ENCODE data around the gene COX4I1. TPM values are rescaled to one million over a fixed set of nuclear protein-coding genes. Genes with fewer than 3 reads are reported as not detected.

Gene COX4I1
- total RNA-seq, 3 donors from 2014 or later = 355 to 425 (median 400) TPM

- Histone ChIP-seq H3K4me1 (no peaks in the 10 kb centered on the region), H3K9me3 (peaks cover 0 to 6% of the 10 kb centered on the region in 2 donors), H3K36me3 (no peaks in the 10 kb centered on the region), H3K27ac (no peak overlapping the region), H3K4me3 (no peak overlapping the region), H3K27me3 (peaks cover 0 to 58% of the 10 kb centered on the region in 2 donors)
- intact Hi-C loops (cut with DNase I; ENCODE audit: low total_unique reads) = no loop called here
- DNase-seq (ENCODE audit: low spot score in 2 of 2) = no peak
- TF ChIP-seq POLR2A (IDR thresholded peaks at IDR 0.05) = no peak
- TF ChIP-seq POLR2AphosphoS5 (IDR thresholded peaks at IDR 0.05) = no peak
- TF ChIP-seq, protein P1, sequence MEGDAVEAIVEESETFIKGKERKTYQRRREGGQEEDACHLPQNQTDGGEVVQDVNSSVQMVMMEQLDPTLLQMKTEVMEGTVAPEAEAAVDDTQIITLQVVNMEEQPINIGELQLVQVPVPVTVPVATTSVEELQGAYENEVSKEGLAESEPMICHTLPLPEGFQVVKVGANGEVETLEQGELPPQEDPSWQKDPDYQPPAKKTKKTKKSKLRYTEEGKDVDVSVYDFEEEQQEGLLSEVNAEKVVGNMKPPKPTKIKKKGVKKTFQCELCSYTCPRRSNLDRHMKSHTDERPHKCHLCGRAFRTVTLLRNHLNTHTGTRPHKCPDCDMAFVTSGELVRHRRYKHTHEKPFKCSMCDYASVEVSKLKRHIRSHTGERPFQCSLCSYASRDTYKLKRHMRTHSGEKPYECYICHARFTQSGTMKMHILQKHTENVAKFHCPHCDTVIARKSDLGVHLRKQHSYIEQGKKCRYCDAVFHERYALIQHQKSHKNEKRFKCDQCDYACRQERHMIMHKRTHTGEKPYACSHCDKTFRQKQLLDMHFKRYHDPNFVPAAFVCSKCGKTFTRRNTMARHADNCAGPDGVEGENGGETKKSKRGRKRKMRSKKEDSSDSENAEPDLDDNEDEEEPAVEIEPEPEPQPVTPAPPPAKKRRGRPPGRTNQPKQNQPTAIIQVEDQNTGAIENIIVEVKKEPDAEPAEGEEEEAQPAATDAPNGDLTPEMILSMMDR (IDR thresholded peaks at IDR 0.05) = no peak
These were observed 39.5 kb downstream of the COX4I1 start for GRCh38 chr16:85838876-85839585.

DNA sequence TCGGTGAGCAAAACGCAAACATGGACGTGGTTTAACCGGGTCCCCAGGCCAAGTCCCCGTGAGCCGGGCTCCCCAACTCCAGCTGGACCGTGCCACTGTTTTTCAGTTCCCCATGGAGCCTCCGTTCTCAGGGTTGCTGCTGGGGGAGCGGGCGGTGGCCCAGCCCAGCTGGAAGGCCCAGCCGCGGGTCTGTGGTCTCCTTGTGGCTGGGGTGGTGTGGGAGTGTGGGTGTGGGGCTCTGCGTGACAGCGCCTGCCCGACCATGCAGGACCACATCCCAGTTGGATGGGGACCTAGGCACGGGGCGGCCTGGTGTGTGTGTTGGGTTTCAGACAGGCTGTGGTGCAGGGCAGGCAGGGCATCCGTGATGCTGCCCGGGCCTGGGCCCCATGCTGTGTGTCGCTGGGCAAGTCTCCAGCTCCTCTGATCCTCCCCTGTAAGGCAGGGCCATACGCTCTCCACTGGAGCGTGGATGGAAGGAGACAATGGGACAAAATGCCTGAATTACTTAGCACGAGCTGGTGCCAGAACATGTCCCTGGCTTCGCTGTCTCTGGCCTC is 40.3 kb downstream of the COX4I1 start:
- H3K27me3 ChIP-seq = peaks cover 0 to 57% of the 10 kb centered on the region in 2 donors
- DNase-seq (ENCODE audit: low spot score in 2 of 2) = no peak
- intact Hi-C loops (cut with DNase I; ENCODE audit: low total_unique reads) = no loop called here
- TF ChIP-seq POLR2AphosphoS5 (IDR thresholded peaks at IDR 0.05) (no peak), POLR2A (IDR thresholded peaks at IDR 0.05) (no peak)
- TF ChIP-seq, protein P1 (IDR thresholded peaks at IDR 0.05) = no peak
- no peaks in the 10 kb centered on the region for H3K36me3 ChIP-seq
- no peak overlapping the region for H3K4me3 ChIP-seq
- no peak overlapping the region for H3K27ac ChIP-seq
- peaks cover 0 to 6% of the 10 kb centered on the region in 2 donors for H3K9me3 ChIP-seq
- H3K4me1 ChIP-seq = no peaks in the 10 kb centered on the region

DNA sequence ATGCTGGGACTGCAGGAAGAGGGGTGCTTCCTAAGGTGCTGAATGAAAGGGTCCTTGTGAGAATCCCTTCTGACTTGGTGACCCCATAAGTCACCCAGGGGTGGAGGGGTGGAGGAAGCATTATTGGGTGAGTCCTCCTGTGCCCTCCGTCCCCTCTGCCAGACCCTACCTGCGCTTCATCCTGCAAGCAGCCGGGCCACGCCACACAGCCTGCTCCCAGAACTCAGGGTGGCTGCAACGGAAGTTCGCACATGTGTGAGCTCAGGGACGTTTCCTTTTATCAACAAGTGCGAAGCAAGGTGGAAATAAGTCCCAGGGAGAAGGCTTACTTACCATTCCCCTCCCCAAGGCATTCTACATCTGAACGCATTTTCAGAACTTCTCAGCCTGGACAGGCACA is 40.9 kb downstream of the COX4I1 start:
- intact Hi-C loops (cut with DNase I; ENCODE audit: low total_unique reads) = no loop called here
- TF ChIP-seq POLR2AphosphoS5 (IDR thresholded peaks at IDR 0.05) (no peak), POLR2A (IDR thresholded peaks at IDR 0.05) (no peak)
- TF ChIP-seq, protein P1 (IDR thresholded peaks at IDR 0.05) = no peak
- Histone ChIP-seq H3K9me3 (peaks cover 0 to 6% of the 10 kb centered on the region in 2 donors), H3K4me1 (no peaks in the 10 kb centered on the region), H3K36me3 (no peaks in the 10 kb centered on the region), H3K4me3 (no peak overlapping the region), H3K27me3 (peaks cover 0 to 54% of the 10 kb centered on the region in 2 donors), H3K27ac (no peak overlapping the region)
- DNase-seq (ENCODE audit: low spot score in 2 of 2) = no peak

DNA sequence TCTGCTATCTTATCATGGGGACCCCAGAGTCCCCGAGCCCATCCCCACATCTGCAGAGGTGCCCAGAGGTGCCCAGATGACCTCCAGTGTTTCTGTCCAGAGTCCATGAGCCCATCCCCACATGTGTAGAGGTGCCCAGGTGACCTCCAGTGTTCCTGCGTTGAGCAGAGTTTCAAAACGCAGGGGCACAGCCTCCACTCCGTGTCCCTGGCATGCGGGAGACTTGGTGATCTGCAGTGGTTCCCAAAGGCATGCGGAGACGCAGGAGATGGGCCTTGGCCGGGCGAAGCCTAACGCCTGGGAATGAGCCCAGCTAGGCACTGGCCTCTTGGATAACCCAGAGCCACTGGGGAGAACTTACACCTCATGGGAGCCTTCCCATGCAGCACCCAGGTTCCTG is 41.3 kb downstream of the COX4I1 start:
- Histone ChIP-seq H3K27me3 (peaks cover 0 to 51% of the 10 kb centered on the region in 2 donors), H3K4me3 (no peak overlapping the region), H3K27ac (no peak overlapping the region), H3K4me1 (no peaks in the 10 kb centered on the region), H3K9me3 (peaks cover 0 to 6% of the 10 kb centered on the region in 2 donors), H3K36me3 (no peaks in the 10 kb centered on the region)
- intact Hi-C loops (cut with DNase I; ENCODE audit: low total_unique reads) = no loop called here
- no peak for TF ChIP-seq POLR2A (IDR thresholded peaks at IDR 0.05)
- no peak for TF ChIP-seq POLR2AphosphoS5 (IDR thresholded peaks at IDR 0.05)
- TF ChIP-seq, protein P1 (IDR thresholded peaks at IDR 0.05) = no peak
- DNase-seq (ENCODE audit: low spot score in 2 of 2) = no peak

DNA sequence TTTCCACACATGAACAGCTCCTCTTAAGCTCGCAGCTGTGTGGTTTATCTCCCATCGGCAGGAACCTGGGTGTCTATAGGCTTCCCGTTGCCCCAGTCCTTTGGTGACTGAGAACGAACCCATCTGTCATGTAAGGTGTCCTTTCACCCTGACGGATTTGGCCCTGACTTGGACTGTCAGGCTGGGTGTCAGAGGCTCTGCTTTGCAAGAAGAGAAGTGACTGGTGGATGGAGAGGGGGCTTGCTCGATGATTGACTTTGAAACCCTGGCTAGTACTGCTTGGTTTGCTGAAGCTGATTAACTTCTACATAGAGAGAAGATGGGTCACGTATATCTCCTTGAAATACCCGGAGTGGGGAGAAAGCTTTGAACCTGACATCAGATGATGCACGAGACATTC is 42.9 kb downstream of the COX4I1 start:
- H3K27ac ChIP-seq = no peak overlapping the region
- no peak for DNase-seq (ENCODE audit: low spot score in 2 of 2)
- no peaks in the 10 kb centered on the region for H3K36me3 ChIP-seq
- no peak overlapping the region for H3K4me3 ChIP-seq
- H3K27me3 ChIP-seq = peaks cover 0 to 49% of the 10 kb centered on the region in 2 donors
- H3K9me3 ChIP-seq = peaks cover 0 to 6% of the 10 kb centered on the region in 2 donors
- intact Hi-C loops (cut with DNase I; ENCODE audit: low total_unique reads) = no loop called here
- no peak for TF ChIP-seq POLR2AphosphoS5 (IDR thresholded peaks at IDR 0.05)
- TF ChIP-seq, protein P1 (IDR thresholded peaks at IDR 0.05) = no peak
- no peak for TF ChIP-seq POLR2A (IDR thresholded peaks at IDR 0.05)
- no peaks in the 10 kb centered on the region for H3K4me1 ChIP-seq
